Pancreas (tissue), 10 donors: ENCODE data around the gene FKBP5. TPM values are rescaled to one million over a fixed set of nuclear protein-coding genes. Genes with fewer than 3 reads are reported as not detected.
A peak's percentile ranks its signal among the peaks of the same experiment; 100 is the strongest.

ENCODE experiments used
- ATAC-seq, 4 donors: fragments of 200-7000 bp; cut with Tn5 transposase; one replicate each; pipeline versions ENCODE4 v1.8.0 to v1.9.1; 2020; ENCODE audit warnings: mild to moderate bottlenecking in 4 of 4, moderate library complexity in 4 of 4
- DNase-seq, 6 donors: peaks; one replicate each; pipeline ENCODE4 v3.0.0-alpha.2; 2020
- FAIRE-seq: peaks from 2 replicates; lab custom pipeline; 2012; peaks lifted over from hg19 to GRCh38; lab: Jason Lieb, UNC
- H3K27ac ChIP-seq, 4 donors: fragments of 200-600 bp; sonication (generic); 1 replicate in 3 of 4; 2 replicates in 1 of 4; pipeline versions ENCODE4 v1.5.0 to v1.8.0; 2020
- H3K27me3 ChIP-seq, 4 donors: fragments of 200-600 bp; one replicate each; pipeline ENCODE4 v1.8.0; 2021
- H3K36me3 ChIP-seq, 3 donors: fragments of 200-600 bp; sonication (generic) in 1 of 3; one replicate each; pipeline versions ENCODE4 v1.5.0 to v1.8.0; 2020 to 2021
- H3K4me1 ChIP-seq, 3 donors: fragments of 200-600 bp; one replicate each; pipeline ENCODE4 v1.8.0; 2021
- H3K4me3 ChIP-seq, 4 donors: fragments of 200-600 bp; sonication (generic) in 2 of 4; one replicate each; pipeline versions ENCODE4 v1.5.0 to v1.8.0; 2020 to 2021
- H3K9me3 ChIP-seq, 4 donors: fragments of 200-600 bp; one replicate each; pipeline ENCODE4 v1.8.0; 2021
- CTCF ChIP-seq, 4 donors: fragments of 200-600 bp; sonication (generic) in 3 of 4; IDR thresholded peaks; one replicate each; pipeline versions ENCODE4 v1.5.0 to v1.8.0; 2021; ENCODE audit warnings: antibody characterized with exemption in 4 of 4
- WGBS, 2 donors: extraction: QIAGEN DNeasy Blood & Tissue Kit; methylation state at CpG; one replicate each; pipeline ENCODE4 v1.1.7; 2013; 5-methylcytosine and 5-hydroxymethylcytosine counted together
- intact Hi-C, 3 donors: fragments of 100-400 bp; cut with DNase I; formaldehyde crosslinking; loops; one replicate each; pipeline versions ENCODE4 v1.11.1 to v1.14.2; 2022
- polyA plus RNA-seq, 2 donors: library from polyadenylated mRNA; stranded (reverse); fragments of 200-250 nt; gene quantifications; one replicate each; pipeline ENCODE4 v1.2.3, GENCODE V29; 2013
- total RNA-seq, 6 donors: library from RNA; stranded (reverse); fragmentation: NEBNext Ultra II Directional in 4 of 6; extraction: Animal tissue kit (Norgen Biotek cat#: 25700) in 4 of 6; gene quantifications; one replicate each; pipeline versions ENCODE4 v1.2.1 to v1.2.4, GENCODE V29; 2021 to 2023
- donor health status: healthy with polysubstance abuse.
- donor health status: DM: no; HTN: no; CAD: no; lungs with moderate emphysema.
- donor health status: DM: no; HTN: no; CAD: no.
- donor health status: control.
- donor health status: control.
- donor health status: Bipolar disorder and iron deficiency.
- donor health status: DM: yes; HTN: yes; CAD: no.
- donor health status: DM: no; HTN: no; CAD: no.
- donor health status: DM: no; HTN: no; CAD: no.
- donor health status: DM: yes; HTN: yes; CAD: no.

FKBP5 gene
- total and polyA plus RNA-seq, 8 donors, result 13.0 to 78.4 (median 50.3) TPM

DNA sequence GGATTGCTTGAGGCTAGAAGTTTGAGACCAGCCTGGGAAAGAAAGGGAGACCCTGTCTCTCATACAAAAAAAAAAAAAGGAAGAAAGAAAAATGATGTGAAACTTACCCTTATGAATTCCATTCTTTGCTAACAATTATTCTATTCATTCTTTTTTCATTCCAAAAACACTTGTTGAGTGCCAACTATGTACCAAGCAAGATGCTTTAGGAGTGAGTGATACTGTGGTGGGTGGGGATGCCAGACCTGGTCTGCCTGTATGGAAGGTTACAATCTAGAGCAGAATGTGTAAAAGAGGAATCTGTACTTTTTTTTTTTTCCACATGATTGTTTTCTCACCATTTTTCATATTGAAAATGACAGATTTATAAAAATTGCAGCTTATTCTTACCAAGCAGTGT lies 102.2 kb downstream of the FKBP5 start:
- no peak for TF ChIP-seq CTCF (IDR thresholded peaks at IDR 0.05)
- H3K4me3 ChIP-seq, result no peak overlapping the region
- peaks cover 3 to 26% (median 5%) of the 10 kb centered on the region in 3 donors for H3K36me3 ChIP-seq
- intact Hi-C loops, result loop anchor here in 2 of 3 donors (5.0 to 10.0 kb wide), 2 partner anchors 151 to 158 kb away; partner anchors contain the start of gene ARMC12 (in 1 of the 2)
- H3K27ac ChIP-seq, result no peak overlapping the region
- peaks cover 4 to 16% (median 10%) of the 10 kb centered on the region in 3 donors for H3K4me1 ChIP-seq
- DNase-seq (no peak), FAIRE-seq (no peak), ATAC-seq (no peak)
- no peaks in the 10 kb centered on the region for H3K27me3 ChIP-seq
- H3K9me3 ChIP-seq, result no peaks in the 10 kb centered on the region

DNA sequence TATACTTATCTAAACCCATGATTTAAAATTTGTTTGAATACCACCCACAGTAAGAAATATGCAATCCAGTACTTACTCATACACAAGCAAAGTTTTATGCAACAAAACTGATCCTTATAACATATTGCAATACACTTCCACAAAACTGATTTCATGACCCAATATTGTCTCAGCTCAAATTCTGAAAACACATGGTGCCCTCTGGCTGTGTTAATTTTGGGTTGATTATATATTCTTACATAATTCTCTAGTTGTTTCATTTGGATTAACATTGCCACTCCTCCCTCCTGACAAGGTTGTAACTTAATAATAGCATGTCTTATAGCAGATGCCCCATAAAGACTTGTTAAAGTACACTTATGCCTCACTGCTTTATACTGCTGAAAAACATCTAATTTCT lies 103.1 kb downstream of the FKBP5 start:
- TF ChIP-seq CTCF (IDR thresholded peaks at IDR 0.05), result no peak
- Histone ChIP-seq H3K9me3 (no peaks in the 10 kb centered on the region), H3K4me1 (peaks cover 0 to 16% (median 3%) of the 10 kb centered on the region in 3 donors), H3K27ac (no peak overlapping the region), H3K4me3 (no peak overlapping the region), H3K27me3 (no peaks in the 10 kb centered on the region), H3K36me3 (peaks cover 3 to 26% (median 5%) of the 10 kb centered on the region in 3 donors)
- ATAC-seq (no peak), FAIRE-seq (no peak), DNase-seq (no peak)
- intact Hi-C loops, result loop anchor here in 2 of 3 donors (5.0 to 10.0 kb wide), 2 partner anchors 152 to 159 kb away; partner anchors contain the start of gene ARMC12 (in 1 of the 2)

DNA sequence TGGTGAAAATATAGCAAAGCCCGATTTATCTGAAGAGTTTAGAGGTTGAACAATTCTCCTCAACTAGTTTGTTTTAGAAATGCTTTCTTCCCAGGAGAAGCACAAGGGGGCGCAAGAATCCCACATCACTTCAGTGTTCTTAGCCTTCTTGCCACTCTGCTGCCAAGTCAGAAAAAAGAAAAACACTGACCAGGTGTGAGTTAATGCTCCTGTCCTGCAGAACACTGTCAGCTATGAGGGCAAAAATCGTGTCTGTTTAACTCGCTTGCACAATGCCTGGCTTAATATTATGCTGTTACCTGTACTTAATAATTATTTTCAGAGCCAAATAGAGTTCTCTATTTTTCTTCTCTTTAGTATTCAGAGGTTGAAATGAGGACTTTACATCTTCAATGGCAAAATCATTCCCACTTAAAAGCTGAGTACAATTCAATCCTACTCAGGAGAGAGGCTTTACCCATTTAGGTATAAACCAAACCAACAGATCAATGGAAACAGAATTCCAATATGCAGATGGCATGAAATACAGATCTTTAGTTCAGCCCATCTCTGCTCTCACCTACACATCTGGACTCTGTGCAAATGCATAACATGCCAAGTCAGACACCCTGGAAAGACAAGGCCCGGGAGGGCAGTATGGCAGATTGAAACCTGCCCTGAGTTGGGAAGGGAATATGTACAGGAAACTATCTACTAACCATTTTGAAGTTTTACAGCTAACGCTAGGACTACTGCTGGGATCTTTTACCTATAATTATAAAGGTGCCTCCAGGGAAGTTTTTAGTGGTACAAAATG lies 104.6 kb downstream of the FKBP5 start:
- Histone ChIP-seq H3K4me3 (no peak overlapping the region), H3K27ac (no peak overlapping the region), H3K4me1 (peaks cover 0 to 16% (median 0%) of the 10 kb centered on the region in 3 donors), H3K9me3 (no peaks in the 10 kb centered on the region), H3K27me3 (no peaks in the 10 kb centered on the region), H3K36me3 (peaks cover 3 to 30% (median 6%) of the 10 kb centered on the region in 3 donors)
- FAIRE-seq (peak; percentile 68), DNase-seq (peak in 4 of 6 donors; percentile 47 to 76 (median 68)), ATAC-seq (peak; percentile 69 to 98 (median 93))
- intact Hi-C loops, result loop anchor here in 2 of 3 donors (5.0 to 10.0 kb wide), 2 partner anchors 153 to 161 kb away; partner anchors contain the start of gene ARMC12 (in 1 of the 2)
- WGBS, 2 donors, result 21 to 23% methylated on average over 6 of the region's 6 CpGs
- TF ChIP-seq CTCF (IDR thresholded peaks at IDR 0.05), result peak; percentile 29 to 69 (median 45)

GRCh38 chr6:35582315-35582714 lies 106.4 kb downstream of the FKBP5 start:
- no peak for TF ChIP-seq CTCF (IDR thresholded peaks at IDR 0.05)
- no peak for FAIRE-seq
- no peak overlapping the region for H3K27ac ChIP-seq
- intact Hi-C loops, result loop anchor here in 2 of 3 donors (5.0 to 10.0 kb wide), 2 partner anchors 155 to 162 kb away; partner anchors contain the start of gene ARMC12 (in 1 of the 2)
- ATAC-seq, result no peak
- H3K4me3 ChIP-seq, result no peak overlapping the region
- H3K36me3 ChIP-seq, result peaks cover 3 to 33% (median 8%) of the 10 kb centered on the region in 3 donors
- WGBS, 2 donors, result 54 to 68% methylated on average over 2 of the region's 2 CpGs
- no peak for DNase-seq
- peaks cover 0 to 10% (median 0%) of the 10 kb centered on the region in 3 donors for H3K4me1 ChIP-seq
- no peaks in the 10 kb centered on the region for H3K9me3 ChIP-seq
- H3K27me3 ChIP-seq, result no peaks in the 10 kb centered on the region
